Mucosa of descending colon (tissue), 3 donors: ENCODE measurements around the gene GPR63. TPM values are rescaled to one million over a fixed set of nuclear protein-coding genes. Genes with fewer than 3 reads are reported as not detected.

Experiments used
- ATAC-seq: fragments of 200-7000 bp; cut with Tn5 transposase; one replicate; pipeline ENCODE4 v1.9.1; 2020; ENCODE audit warnings: mild to moderate bottlenecking, moderate library complexity
- DNase-seq, 3 donors: peaks; one replicate each; pipeline ENCODE4 v3.0.0-alpha.2; 2020
- H3K36me3 ChIP-seq: fragments of 200-600 bp; one replicate; pipeline ENCODE4 v1.8.0; 2021; ENCODE audit warnings: low read depth, mild to moderate bottlenecking
- H3K4me1 ChIP-seq: fragments of 200-600 bp; one replicate; pipeline ENCODE4 v1.8.0; 2021; ENCODE audit warnings: low read depth, mild to moderate bottlenecking
- H3K4me3 ChIP-seq: fragments of 200-600 bp; one replicate; pipeline ENCODE4 v1.8.0; 2021; ENCODE audit warnings: mild to moderate bottlenecking
- H3K9me3 ChIP-seq: fragments of 200-600 bp; one replicate; pipeline ENCODE4 v1.8.0; 2021; ENCODE audit warnings: mild to moderate bottlenecking
- CTCF ChIP-seq: fragments of 200-600 bp; IDR thresholded peaks from one replicate; pipeline ENCODE4 v1.8.0; 2022; ENCODE audit warnings: antibody characterized with exemption, mild to moderate bottlenecking
- intact Hi-C, 2 donors: fragments of 100-400 bp; cut with DNase I in 1 of 2; cut with micrococcal nuclease in 1 of 2; formaldehyde crosslinking; loops; one replicate each; pipeline versions ENCODE4 v1.11.0 to v1.11.1; 2022; cut with DNase I, micrococcal nuclease
- total RNA-seq, 3 donors: library from RNA; stranded (reverse); fragmentation: NEBNext Ultra II Directional in 2 of 3; extraction: Animal tissue kit (Norgen Biotek cat#: 25700) in 2 of 3; gene quantifications; one replicate each; pipeline versions ENCODE4 v1.2.1 to v1.2.4, GENCODE V29; 2021 to 2023
- donor health status: DM: no; HTN: no; CAD: no; lungs with moderate emphysema.
- donor health status: DM: no; HTN: no; CAD: no.
- donor health status: DM: no; HTN: yes; CAD: no.

The GPR63 gene
- total RNA-seq, 3 donors from 2014 or later, result 1.3 to 1.5 (median 1.3) TPM

DNA sequence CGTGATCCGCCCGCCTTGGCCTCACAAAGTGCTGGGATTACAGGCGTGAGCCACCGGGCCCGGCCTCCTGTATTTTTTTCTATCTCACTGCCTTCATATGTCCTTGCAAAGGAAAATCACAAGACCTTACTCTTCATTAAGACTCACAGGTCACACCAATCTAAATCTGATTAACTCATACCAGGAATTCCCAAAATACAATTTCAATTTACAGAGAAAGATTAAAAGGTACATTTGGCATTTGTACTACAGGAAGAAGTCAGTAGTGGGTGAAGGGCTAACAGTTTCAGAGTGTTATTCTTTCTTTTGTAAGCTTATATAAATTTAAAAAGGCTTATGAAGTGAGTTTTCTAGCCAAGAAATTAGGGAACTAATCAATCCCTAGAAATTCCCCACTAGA is 87.4 kb downstream of the GPR63 start:
- H3K9me3 ChIP-seq, result no peaks in the 10 kb centered on the region
- no peak for TF ChIP-seq CTCF
- H3K36me3 ChIP-seq, result no peaks in the 10 kb centered on the region
- DNase-seq (no peak), ATAC-seq (no peak)
- intact Hi-C loops, result no loop called here
- no peaks in the 10 kb centered on the region for H3K4me1 ChIP-seq
- no peak overlapping the region for H3K4me3 ChIP-seq

Other genes starting within 250 kb of the GPR63 start
- gene NDUFAF4, start 60.4 kb upstream of the GPR63 start, total RNA-seq, result 10 to 100 TPM; 34.1 to 39.7 (median 37.0) TPM
- 1 to 10 TPM; 1.3 to 2.6 (median 1.4) TPM for gene KLHL32, start 87.3 kb upstream of the GPR63 start, total RNA-seq